A673 (cell line): ENCODE results near the gene DAB2IP. TPM values are rescaled to one million over a fixed set of nuclear protein-coding genes. Genes with fewer than 3 reads are reported as not detected.

Experiments used
- BruUV-seq: library from RNA; stranded (reverse); fragments of 400-500 nt; replicated peaks from 2 replicates; lab custom pipeline; 2021; lab: Mats Ljungman, UMichigan
- CTCF ChIA-PET: fragments of 300-600 bp; sonication (Branson Sonifier 250); formaldehyde crosslinking; loops from one replicate; lab custom pipeline; 2022; ENCODE audit warnings: antibody characterized with exemption; lab: Charles Lee
- POLR2A ChIA-PET: fragments of 300-600 bp; sonication (Branson Sonifier 250); formaldehyde crosslinking; loops from one replicate; lab custom pipeline; 2022; ENCODE audit warnings: antibody characterized with exemption; ENCODE audit not compliant: low non-redundant PET; lab: Charles Lee
- DNase-seq: peaks from one replicate; pipeline ENCODE4 v3.0.0-alpha.2; 2015; ENCODE audit warnings: low spot score
- H3K27ac ChIP-seq: fragments of 200-600 bp; sonication (generic); 2 replicates; pipeline ENCODE4 v1.5.1; 2016; ENCODE audit warnings: mixed run types, low read depth, mild to moderate bottlenecking, mixed read lengths, antibody characterized with exemption, low read length; ENCODE audit not compliant: poor library complexity, severe bottlenecking
- H3K27me3 ChIP-seq: fragments of 200-600 bp; sonication (generic); replicated peaks from 2 replicates; pipeline ENCODE4 v1.6.1; 2017; ENCODE audit warnings: mixed run types, low read depth, mild to moderate bottlenecking, mixed read lengths, antibody characterized with exemption, low read length; ENCODE audit not compliant: insufficient read depth, poor library complexity
- H3K36me3 ChIP-seq: fragments of 200-600 bp; sonication (generic); 2 replicates; pipeline ENCODE4 v1.6.1; 2016; ENCODE audit warnings: mixed run types, mild to moderate bottlenecking, mixed read lengths, antibody characterized with exemption, low read length; ENCODE audit not compliant: insufficient read depth, poor library complexity, severe bottlenecking
- H3K4me1 ChIP-seq: fragments of 200-600 bp; sonication (generic); 2 replicates; pipeline ENCODE4 v1.6.1; 2017; ENCODE audit warnings: mixed run types, mild to moderate bottlenecking, mixed read lengths, antibody characterized with exemption, low read length; ENCODE audit not compliant: insufficient read depth, poor library complexity, severe bottlenecking
- H3K4me3 ChIP-seq: fragments of 200-600 bp; sonication (generic); 2 replicates; pipeline ENCODE4 v1.5.1; 2016; ENCODE audit warnings: low read depth, mixed run types, mild to moderate bottlenecking, mixed read lengths, low read length; ENCODE audit not compliant: poor library complexity, severe bottlenecking
- H3K9me3 ChIP-seq: fragments of 200-600 bp; sonication (generic); 2 replicates; pipeline ENCODE4 v1.6.1; 2016; ENCODE audit warnings: mixed run types, low read depth, mild to moderate bottlenecking, mixed read lengths, antibody characterized with exemption, low read length; ENCODE audit not compliant: poor library complexity, severe bottlenecking
- EZH2 ChIP-seq: fragments of 200-600 bp; sonication (generic); IDR thresholded peaks from 2 replicates; pipeline ENCODE4 v1.6.1; 2017; ENCODE audit warnings: borderline replicate concordance, low read depth, mild to moderate bottlenecking, mixed read lengths, antibody characterized with exemption, low read length; ENCODE audit not compliant: poor library complexity, severe bottlenecking
- intact Hi-C: fragments of 100-400 bp; cut with micrococcal nuclease; formaldehyde crosslinking; loops from one replicate; pipeline ENCODE4 v1.10.0; 2022; ENCODE audit not compliant: unreplicated experiment
- total RNA-seq: library from RNA; stranded (reverse); gene quantifications from 2 replicates; pipeline ENCODE4 v1.2.3, GENCODE V29; 2021
- TF ChIP-seq, protein P1 (sequence below): fragments of 300-800, 200-600 bp; sonication (generic); conservative IDR thresholded peaks from 2 replicates; pipeline ENCODE4 v1.5.1; 2017; ENCODE audit warnings: low read depth, mild to moderate bottlenecking, antibody characterized with exemption, low read length, moderate library complexity, mixed read lengths

Gene DAB2IP
- total RNA-seq, 1 experiment from 2014 or later, result 34.5 TPM

DNA sequence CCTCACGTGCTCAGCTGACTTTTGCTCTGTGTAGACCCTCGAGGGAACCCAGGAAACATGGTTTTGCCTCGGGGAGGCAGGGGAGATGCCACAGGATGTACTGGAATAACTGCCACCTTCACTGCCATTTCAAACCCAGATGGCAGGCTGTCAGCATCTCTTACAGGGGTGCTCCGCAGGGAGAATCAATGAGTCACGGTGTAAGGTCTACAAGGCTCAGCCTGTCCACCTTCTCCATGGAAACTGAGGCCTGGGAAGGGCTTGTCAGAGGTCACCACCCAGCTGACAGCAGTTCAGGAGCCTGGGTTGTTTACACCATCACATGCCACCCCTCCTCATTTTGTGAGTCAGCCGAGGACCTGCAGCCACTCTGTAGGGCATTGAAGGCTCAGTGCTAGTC is 30.8 kb downstream of the DAB2IP start:
- Histone ChIP-seq H3K27ac (no peak overlapping the region), H3K9me3 (no peaks in the 10 kb centered on the region), H3K4me1 (peaks cover under 1% of the 10 kb centered on the region), H3K27me3 (no peaks in the 10 kb centered on the region), H3K36me3 (peaks cover 18% of the 10 kb centered on the region), H3K4me3 (no peak overlapping the region)
- POLR2A ChIA-PET, result interaction anchor here (0.6 kb wide), 1 partner anchor 608 kb away, joined by 3 read pairs; no protein-coding TSS in a partner anchor
- intact Hi-C loops, result loop anchor here (5.0 kb wide), 1 partner anchor 130 kb away; no protein-coding TSS in a partner anchor
- no peak for TF ChIP-seq EZH2
- TF ChIP-seq, protein P1, sequence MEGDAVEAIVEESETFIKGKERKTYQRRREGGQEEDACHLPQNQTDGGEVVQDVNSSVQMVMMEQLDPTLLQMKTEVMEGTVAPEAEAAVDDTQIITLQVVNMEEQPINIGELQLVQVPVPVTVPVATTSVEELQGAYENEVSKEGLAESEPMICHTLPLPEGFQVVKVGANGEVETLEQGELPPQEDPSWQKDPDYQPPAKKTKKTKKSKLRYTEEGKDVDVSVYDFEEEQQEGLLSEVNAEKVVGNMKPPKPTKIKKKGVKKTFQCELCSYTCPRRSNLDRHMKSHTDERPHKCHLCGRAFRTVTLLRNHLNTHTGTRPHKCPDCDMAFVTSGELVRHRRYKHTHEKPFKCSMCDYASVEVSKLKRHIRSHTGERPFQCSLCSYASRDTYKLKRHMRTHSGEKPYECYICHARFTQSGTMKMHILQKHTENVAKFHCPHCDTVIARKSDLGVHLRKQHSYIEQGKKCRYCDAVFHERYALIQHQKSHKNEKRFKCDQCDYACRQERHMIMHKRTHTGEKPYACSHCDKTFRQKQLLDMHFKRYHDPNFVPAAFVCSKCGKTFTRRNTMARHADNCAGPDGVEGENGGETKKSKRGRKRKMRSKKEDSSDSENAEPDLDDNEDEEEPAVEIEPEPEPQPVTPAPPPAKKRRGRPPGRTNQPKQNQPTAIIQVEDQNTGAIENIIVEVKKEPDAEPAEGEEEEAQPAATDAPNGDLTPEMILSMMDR, result no peak
- BruUV-seq, result no TSS peak
- no peak for DNase-seq
- CTCF ChIA-PET, result no interaction called here

DNA sequence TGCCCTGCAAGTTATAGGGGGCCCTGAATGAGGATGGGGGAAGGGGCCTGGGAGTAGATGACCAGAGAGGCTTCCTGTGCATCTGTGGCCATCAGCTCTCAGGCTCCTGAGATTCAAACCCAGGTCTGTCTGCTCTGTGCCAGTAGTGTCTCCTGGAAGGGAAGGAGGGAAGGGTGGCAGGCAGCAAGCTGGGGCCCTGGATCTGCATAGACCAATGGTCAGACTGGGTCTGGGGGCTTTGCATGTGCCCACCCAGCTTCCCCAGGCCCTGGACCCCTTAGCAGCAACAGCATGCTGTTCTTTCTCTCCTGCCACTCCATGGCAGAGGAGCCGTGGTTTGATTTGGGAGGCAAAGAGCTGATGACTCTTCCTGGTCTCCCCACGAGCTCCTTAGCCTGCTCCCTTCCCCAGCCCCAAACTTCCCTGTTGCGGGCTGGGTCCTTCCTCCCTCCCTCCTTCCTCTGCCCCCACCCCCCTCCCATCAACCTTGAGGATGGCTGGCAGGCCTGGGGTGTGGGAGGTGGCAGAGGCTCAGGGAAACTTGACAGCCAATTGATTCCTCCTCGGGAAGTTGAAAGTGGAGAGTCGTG is 31.6 kb downstream of the DAB2IP start:
- Histone ChIP-seq H3K27me3 (no peaks in the 10 kb centered on the region), H3K9me3 (no peaks in the 10 kb centered on the region), H3K27ac (no peak overlapping the region), H3K4me3 (no peak overlapping the region), H3K4me1 (no peaks in the 10 kb centered on the region), H3K36me3 (peaks cover 18% of the 10 kb centered on the region)
- DNase-seq, result no peak
- no TSS peak for BruUV-seq
- POLR2A ChIA-PET, result interaction anchor here (0.6 kb wide), 1 partner anchor 1130 kb away, joined by 4 read pairs; no protein-coding TSS in a partner anchor
- intact Hi-C loops, result loop anchor here (5.0 kb wide), 1 partner anchor 131 kb away; no protein-coding TSS in a partner anchor
- CTCF ChIA-PET, result interaction anchor here (0.5 to 2.8 kb wide), 3 partner anchors 16 to 126 kb away, joined by 3 to 19 read pairs (median 16); no protein-coding TSS in a partner anchor
- no peak for TF ChIP-seq EZH2
- TF ChIP-seq, protein P1, result no peak

DNA sequence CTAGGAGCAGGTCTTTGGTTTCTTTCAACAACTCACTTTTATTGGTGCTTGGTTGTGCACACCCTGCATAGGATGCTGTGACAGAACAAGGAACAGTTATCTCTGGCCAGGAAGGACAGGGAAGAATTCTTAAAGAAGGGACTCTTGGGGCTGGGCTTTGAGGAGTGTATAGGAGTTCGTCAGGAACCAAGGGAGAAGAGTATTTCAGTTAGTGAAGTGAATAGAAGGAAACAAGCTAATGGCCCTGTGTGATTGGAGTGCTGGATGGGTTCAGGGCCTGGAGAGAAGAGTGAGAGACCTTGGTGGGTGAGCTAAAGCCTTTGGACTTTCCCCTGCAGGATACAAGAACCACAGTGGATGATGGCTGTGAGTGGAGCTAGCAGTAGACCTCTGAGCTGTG is 32.2 kb downstream of the DAB2IP start:
- H3K27ac ChIP-seq, result no peak overlapping the region
- ChIA-PET POLR2A (no interaction called here), CTCF (interaction anchor here (0.5 to 2.8 kb wide), 6 partner anchors 16 to 155 kb away, joined by 3 to 19 read pairs (median 4); no protein-coding TSS in a partner anchor)
- no TSS peak for BruUV-seq
- H3K27me3 ChIP-seq, result no peaks in the 10 kb centered on the region
- intact Hi-C loops, result loop anchor here (5.0 kb wide), 1 partner anchor 131 kb away; no protein-coding TSS in a partner anchor
- no peak for DNase-seq
- H3K4me3 ChIP-seq, result no peak overlapping the region
- no peaks in the 10 kb centered on the region for H3K9me3 ChIP-seq
- no peak for TF ChIP-seq EZH2
- TF ChIP-seq, protein P1, result no peak
- no peaks in the 10 kb centered on the region for H3K4me1 ChIP-seq
- peaks cover 14% of the 10 kb centered on the region for H3K36me3 ChIP-seq
